ENCODE results near the gene HEMGN.

The HEMGN gene

GRCh38 chr9:97944612-97945011 lies 6.6 kb upstream of the HEMGN start:
- H3K9me3 ChIP-seq (ENCODE audit: insufficient read depth, low read length), result no peaks in the 10 kb centered on the region
- no peak for TF ChIP-seq YY1 (IDR thresholded peaks at IDR 0.05; ENCODE audit: insufficient read depth, insufficient read length)
- no peak for TF ChIP-seq ZNF274 (IDR thresholded peaks at IDR 0.05; ENCODE audit: low read depth, low read length)
- TF ChIP-seq SUZ12 (IDR thresholded peaks at IDR 0.05; ENCODE audit: extremely low read depth, insufficient read depth, insufficient read length), result no peak
- peaks cover 29% of the 10 kb centered on the region for H3K27me3 ChIP-seq (ENCODE audit: insufficient read depth, insufficient read length)
- H3K4me3 ChIP-seq (ENCODE audit: insufficient read length, low read depth), result no peak overlapping the region
- no peak for DNase-seq (ENCODE audit: low read depth, low spot score)
- no peak overlapping the region for H3K9ac ChIP-seq (ENCODE audit: insufficient read length, low read depth)
- no peaks in the 10 kb centered on the region for H3K36me3 ChIP-seq (ENCODE audit: insufficient read depth, insufficient read length, low read length)
- H3K4me1 ChIP-seq (ENCODE audit: insufficient read depth, insufficient read length), result no peaks in the 10 kb centered on the region

DNA sequence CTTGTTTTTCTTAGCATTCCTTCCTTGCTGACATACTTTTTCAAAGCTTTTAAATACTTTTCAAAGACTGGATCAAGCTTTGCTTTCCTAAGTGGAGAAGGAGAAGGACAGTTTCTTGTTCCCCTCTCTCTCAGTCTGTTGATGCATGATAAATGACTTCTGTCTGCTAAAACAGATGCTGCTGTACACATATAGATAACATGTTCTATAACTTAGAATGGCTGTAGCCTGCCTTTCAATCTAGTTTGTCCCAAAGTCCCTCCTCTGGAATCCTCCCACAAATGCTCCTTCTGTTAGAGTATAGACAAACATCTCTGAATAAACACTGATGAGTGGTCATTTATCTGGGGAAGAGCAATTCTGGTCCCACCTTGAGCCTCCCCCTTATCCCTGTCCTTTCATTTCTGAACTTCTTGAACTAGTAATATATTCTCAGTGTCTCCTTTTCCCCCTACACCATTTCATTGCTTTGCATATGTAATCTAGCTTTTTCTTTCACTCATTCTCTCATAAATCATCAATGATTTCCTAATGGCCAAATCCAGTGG lies 5.4 kb upstream of the HEMGN start:
- no peak overlapping the region for H3K4me3 ChIP-seq (ENCODE audit: insufficient read length, low read depth)
- DNase-seq (ENCODE audit: low read depth, low spot score), result no peak
- no peaks in the 10 kb centered on the region for H3K9me3 ChIP-seq (ENCODE audit: insufficient read depth, low read length)
- no peaks in the 10 kb centered on the region for H3K4me1 ChIP-seq (ENCODE audit: insufficient read depth, insufficient read length)
- no peaks in the 10 kb centered on the region for H3K36me3 ChIP-seq (ENCODE audit: insufficient read depth, insufficient read length, low read length)
- peaks cover 29% of the 10 kb centered on the region for H3K27me3 ChIP-seq (ENCODE audit: insufficient read depth, insufficient read length)
- no peak for TF ChIP-seq SUZ12 (IDR thresholded peaks at IDR 0.05; ENCODE audit: extremely low read depth, insufficient read depth, insufficient read length)
- H3K9ac ChIP-seq (ENCODE audit: insufficient read length, low read depth), result no peak overlapping the region

DNA sequence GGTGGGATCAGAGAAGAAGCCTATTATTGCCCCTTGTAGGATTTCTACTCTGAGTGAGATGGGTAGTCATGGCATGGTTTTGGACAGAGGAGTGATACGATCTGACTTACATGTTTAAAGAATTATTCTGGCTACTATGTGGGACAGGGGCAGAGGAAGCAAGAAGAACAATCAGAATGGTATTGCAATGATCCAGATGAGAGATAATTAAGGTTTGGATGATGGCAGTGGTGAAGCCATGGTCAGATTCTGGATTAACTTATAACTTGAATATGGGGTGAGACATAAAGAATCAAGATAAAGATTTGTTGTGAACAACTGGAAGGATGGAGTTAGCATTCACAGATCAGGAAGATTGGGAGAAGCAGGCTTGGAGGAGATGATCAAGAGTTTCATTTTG lies 3.4 kb upstream of the HEMGN start:
- Histone ChIP-seq H3K9ac (ENCODE audit: insufficient read length, low read depth) (no peak overlapping the region), H3K4me1 (ENCODE audit: insufficient read depth, insufficient read length) (no peaks in the 10 kb centered on the region), H3K4me3 (ENCODE audit: insufficient read length, low read depth) (no peak overlapping the region), H3K27me3 (ENCODE audit: insufficient read depth, insufficient read length) (peaks cover 29% of the 10 kb centered on the region), H3K36me3 (ENCODE audit: insufficient read depth, insufficient read length, low read length) (no peaks in the 10 kb centered on the region), H3K9me3 (ENCODE audit: insufficient read depth, low read length) (no peaks in the 10 kb centered on the region)
- no peak for DNase-seq (ENCODE audit: low read depth, low spot score)
- TF ChIP-seq SUZ12 (IDR thresholded peaks at IDR 0.05; ENCODE audit: extremely low read depth, insufficient read depth, insufficient read length) (no peak), YY1 (IDR thresholded peaks at IDR 0.05; ENCODE audit: insufficient read depth, insufficient read length) (no peak), ZNF274 (IDR thresholded peaks at IDR 0.05; ENCODE audit: low read depth, low read length) (no peak)

- H3K9me3 ChIP-seq (ENCODE audit: insufficient read depth, low read length), result no peaks in the 10 kb centered on the region
- no peaks in the 10 kb centered on the region for H3K4me1 ChIP-seq (ENCODE audit: insufficient read depth, insufficient read length)
- no peak overlapping the region for H3K4me3 ChIP-seq (ENCODE audit: insufficient read length, low read depth)
- no peak for TF ChIP-seq YY1 (IDR thresholded peaks at IDR 0.05; ENCODE audit: insufficient read depth, insufficient read length)
- TF ChIP-seq SUZ12 (IDR thresholded peaks at IDR 0.05; ENCODE audit: extremely low read depth, insufficient read depth, insufficient read length), result no peak
- TF ChIP-seq ZNF274 (IDR thresholded peaks at IDR 0.05; ENCODE audit: low read depth, low read length), result no peak
- no peaks in the 10 kb centered on the region for H3K36me3 ChIP-seq (ENCODE audit: insufficient read depth, insufficient read length, low read length)
- H3K27me3 ChIP-seq (ENCODE audit: insufficient read depth, insufficient read length), result peaks cover 31% of the 10 kb centered on the region
- no peak for DNase-seq (ENCODE audit: low read depth, low spot score)
- H3K9ac ChIP-seq (ENCODE audit: insufficient read length, low read depth), result no peak overlapping the region
Measured at GRCh38 chr9:97940741-97941140, 2.8 kb upstream of the HEMGN start.

DNA sequence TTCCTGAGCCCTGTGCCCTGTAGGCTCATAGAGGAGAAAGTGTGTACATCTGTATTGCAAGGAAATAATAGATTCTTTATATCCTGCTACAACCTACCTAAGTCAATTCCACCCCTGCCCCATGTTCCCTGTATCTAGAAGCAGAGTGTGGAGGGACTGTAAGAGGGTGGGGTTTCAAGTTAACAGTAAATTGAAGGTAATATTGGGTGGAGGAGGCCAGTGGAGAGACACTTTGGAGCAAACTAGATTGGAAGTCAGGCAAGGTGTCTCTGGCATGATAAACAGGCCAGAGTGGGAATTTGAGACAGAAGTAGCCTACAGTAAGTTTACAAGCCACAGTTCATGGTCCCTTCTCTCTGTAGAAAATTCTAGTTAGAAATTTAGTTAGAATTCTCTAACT lies 2.3 kb upstream of the HEMGN start:
- H3K4me1 ChIP-seq (ENCODE audit: insufficient read depth, insufficient read length), result no peaks in the 10 kb centered on the region
- H3K36me3 ChIP-seq (ENCODE audit: insufficient read depth, insufficient read length, low read length), result no peaks in the 10 kb centered on the region
- H3K27me3 ChIP-seq (ENCODE audit: insufficient read depth, insufficient read length), result peaks cover 31% of the 10 kb centered on the region
- no peak for TF ChIP-seq YY1 (IDR thresholded peaks at IDR 0.05; ENCODE audit: insufficient read depth, insufficient read length)
- TF ChIP-seq SUZ12 (IDR thresholded peaks at IDR 0.05; ENCODE audit: extremely low read depth, insufficient read depth, insufficient read length), result no peak
- TF ChIP-seq ZNF274 (IDR thresholded peaks at IDR 0.05; ENCODE audit: low read depth, low read length), result no peak
- no peak for DNase-seq (ENCODE audit: low read depth, low spot score)
- H3K9me3 ChIP-seq (ENCODE audit: insufficient read depth, low read length), result no peaks in the 10 kb centered on the region
- no peak overlapping the region for H3K9ac ChIP-seq (ENCODE audit: insufficient read length, low read depth)
- no peak overlapping the region for H3K4me3 ChIP-seq (ENCODE audit: insufficient read length, low read depth)

DNA sequence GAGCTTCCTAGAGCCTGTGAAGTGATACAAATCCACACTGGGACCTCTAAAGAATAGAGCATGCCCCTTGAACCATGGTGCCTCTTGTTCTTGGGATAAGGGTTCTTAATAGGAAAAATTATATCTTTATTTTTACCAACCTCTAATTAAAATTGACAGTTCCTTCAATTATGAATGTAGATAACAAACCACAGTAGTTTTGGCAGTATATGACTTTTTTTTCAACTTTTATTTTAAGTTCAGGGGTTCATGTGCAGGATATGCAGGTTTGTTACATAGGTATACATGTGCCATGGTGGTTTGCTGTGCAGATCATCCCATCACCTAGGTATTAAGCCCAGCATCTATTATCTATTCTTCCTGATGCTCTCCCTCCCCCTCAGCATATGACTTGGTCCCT lies 974 bp downstream of the HEMGN start:
- no peaks in the 10 kb centered on the region for H3K4me1 ChIP-seq (ENCODE audit: insufficient read depth, insufficient read length)
- no peak for DNase-seq (ENCODE audit: low read depth, low spot score)
- no peaks in the 10 kb centered on the region for H3K36me3 ChIP-seq (ENCODE audit: insufficient read depth, insufficient read length, low read length)
- no peak for TF ChIP-seq ZNF274 (IDR thresholded peaks at IDR 0.05; ENCODE audit: low read depth, low read length)
- TF ChIP-seq SUZ12 (IDR thresholded peaks at IDR 0.05; ENCODE audit: extremely low read depth, insufficient read depth, insufficient read length), result no peak
- TF ChIP-seq YY1 (IDR thresholded peaks at IDR 0.05; ENCODE audit: insufficient read depth, insufficient read length), result no peak
- H3K27me3 ChIP-seq (ENCODE audit: insufficient read depth, insufficient read length), result peaks cover 11% of the 10 kb centered on the region
- no peaks in the 10 kb centered on the region for H3K9me3 ChIP-seq (ENCODE audit: insufficient read depth, low read length)
- H3K9ac ChIP-seq (ENCODE audit: insufficient read length, low read depth), result no peak overlapping the region
- H3K4me3 ChIP-seq (ENCODE audit: insufficient read length, low read depth), result no peak overlapping the region

DNA sequence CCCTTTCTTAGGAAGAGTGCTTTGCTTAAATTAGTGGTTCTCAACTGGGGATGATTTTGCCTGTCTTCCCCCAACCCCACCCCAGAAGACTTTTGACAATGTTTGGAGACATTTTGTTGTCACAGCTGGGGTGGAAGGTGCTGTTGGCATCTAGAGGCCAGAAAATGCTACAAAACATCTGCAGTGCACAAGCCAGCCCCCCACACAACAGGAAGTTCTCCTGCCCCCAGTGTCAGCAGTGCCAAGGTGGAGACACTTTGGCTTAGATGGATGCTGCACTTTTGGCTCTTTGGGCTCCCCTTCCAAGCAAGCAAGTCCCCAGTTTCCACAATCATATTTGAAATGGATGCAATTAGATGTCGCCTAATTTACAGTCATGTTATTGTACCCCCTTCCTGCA lies 2.7 kb downstream of the HEMGN start:
- no peaks in the 10 kb centered on the region for H3K4me1 ChIP-seq (ENCODE audit: insufficient read depth, insufficient read length)
- no peak overlapping the region for H3K9ac ChIP-seq (ENCODE audit: insufficient read length, low read depth)
- H3K9me3 ChIP-seq (ENCODE audit: insufficient read depth, low read length), result no peaks in the 10 kb centered on the region
- TF ChIP-seq ZNF274 (IDR thresholded peaks at IDR 0.05; ENCODE audit: low read depth, low read length) (no peak), SUZ12 (IDR thresholded peaks at IDR 0.05; ENCODE audit: extremely low read depth, insufficient read depth, insufficient read length) (no peak), YY1 (IDR thresholded peaks at IDR 0.05; ENCODE audit: insufficient read depth, insufficient read length) (no peak)
- no peak for DNase-seq (ENCODE audit: low read depth, low spot score)
- H3K4me3 ChIP-seq (ENCODE audit: insufficient read length, low read depth), result no peak overlapping the region
- H3K27me3 ChIP-seq (ENCODE audit: insufficient read depth, insufficient read length), result peaks cover 2% of the 10 kb centered on the region
- no peaks in the 10 kb centered on the region for H3K36me3 ChIP-seq (ENCODE audit: insufficient read depth, insufficient read length, low read length)

Data from NT2/D1 (cell line).